GM12892 (cell line): ENCODE data around the gene SDK1.

ENCODE experiments used
- POLR2A ChIP-seq: IDR thresholded peaks from 2 replicates; pipeline ENCODE4 v1.6.1; 2011; ENCODE audit warnings: low read depth, low read length, control low read depth
- POLR2AphosphoS5 ChIP-seq: IDR thresholded peaks from 2 replicates; pipeline ENCODE4 v1.6.1; 2011; ENCODE audit warnings: low read depth, low read length, control low read depth
- TAF1 ChIP-seq: IDR thresholded peaks from 2 replicates; pipeline ENCODE4 v1.6.1; 2011; ENCODE audit warnings: low read depth, mild to moderate bottlenecking, control low read depth, low read length, borderline replicate concordance

DNA sequence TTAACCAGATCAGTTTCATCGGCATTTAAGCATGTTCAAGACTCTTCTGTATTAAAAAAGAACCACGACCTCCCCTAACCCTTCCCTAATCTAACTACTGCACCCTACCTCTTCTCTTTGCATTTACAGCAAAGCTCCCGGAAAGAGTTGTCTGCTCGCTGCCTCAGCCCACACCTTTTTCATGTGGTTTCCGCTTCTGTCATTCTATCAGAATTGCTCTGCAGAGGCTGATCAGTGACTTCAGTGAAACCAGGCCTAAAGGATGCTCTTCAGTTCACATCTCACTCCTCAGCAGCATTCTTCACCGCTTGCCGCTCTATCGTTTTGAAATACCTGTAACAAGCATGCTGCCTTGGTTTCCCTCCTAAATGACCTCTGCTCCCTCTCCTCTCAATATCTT lies 160.9 kb downstream of the SDK1 start:
- no peak for TF ChIP-seq POLR2AphosphoS5
- no peak for TF ChIP-seq POLR2A
- TF ChIP-seq TAF1, result no peak
